ENCODE measurements around the gene PHACTR3.

Gene PHACTR3

DNA sequence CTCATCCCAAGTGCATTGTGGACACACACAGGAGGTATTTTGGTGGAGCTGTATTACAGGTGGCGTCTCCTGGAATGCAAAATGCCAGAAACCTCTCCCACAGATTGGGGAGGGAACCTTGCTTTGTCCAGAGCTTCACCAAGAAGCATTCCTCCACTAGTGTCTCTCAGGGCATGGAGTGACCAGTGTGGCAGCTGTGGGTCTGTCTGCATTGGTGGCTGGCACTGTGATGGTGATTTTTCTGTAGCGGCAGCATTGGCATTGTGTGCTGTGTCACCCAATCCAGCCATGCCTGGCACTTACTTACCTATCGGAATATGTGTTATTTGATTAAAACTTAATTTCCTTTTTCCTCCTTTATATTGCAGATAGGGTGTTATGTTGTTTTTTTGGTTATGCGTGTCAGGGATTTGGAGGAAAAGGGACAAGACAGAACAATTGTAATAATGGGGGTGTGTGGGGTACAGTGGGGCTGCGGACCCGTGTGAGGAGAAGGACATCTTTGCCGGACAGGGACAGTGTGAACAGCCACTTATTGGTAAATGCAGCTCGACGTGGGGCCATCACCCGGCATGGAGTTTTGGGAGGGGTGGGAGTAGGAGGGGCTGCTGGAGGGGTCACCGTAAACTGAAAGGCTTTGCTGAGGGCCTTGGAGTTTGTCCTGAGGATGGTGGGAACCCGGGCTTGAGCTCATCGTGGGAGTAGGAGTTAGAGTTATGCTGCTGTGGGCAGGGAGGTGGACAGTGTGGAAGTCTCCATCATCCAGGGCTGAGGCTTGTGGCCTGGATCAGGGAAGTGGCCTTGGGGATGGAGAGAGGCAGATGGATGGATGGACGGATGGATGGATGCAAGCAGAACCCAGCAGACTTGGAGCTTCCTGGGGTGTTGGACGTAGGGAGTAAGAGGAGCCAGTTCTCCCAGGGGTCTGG lies 224.0 kb downstream of the PHACTR3 start:
- TF ChIP-seq, protein P1, sequence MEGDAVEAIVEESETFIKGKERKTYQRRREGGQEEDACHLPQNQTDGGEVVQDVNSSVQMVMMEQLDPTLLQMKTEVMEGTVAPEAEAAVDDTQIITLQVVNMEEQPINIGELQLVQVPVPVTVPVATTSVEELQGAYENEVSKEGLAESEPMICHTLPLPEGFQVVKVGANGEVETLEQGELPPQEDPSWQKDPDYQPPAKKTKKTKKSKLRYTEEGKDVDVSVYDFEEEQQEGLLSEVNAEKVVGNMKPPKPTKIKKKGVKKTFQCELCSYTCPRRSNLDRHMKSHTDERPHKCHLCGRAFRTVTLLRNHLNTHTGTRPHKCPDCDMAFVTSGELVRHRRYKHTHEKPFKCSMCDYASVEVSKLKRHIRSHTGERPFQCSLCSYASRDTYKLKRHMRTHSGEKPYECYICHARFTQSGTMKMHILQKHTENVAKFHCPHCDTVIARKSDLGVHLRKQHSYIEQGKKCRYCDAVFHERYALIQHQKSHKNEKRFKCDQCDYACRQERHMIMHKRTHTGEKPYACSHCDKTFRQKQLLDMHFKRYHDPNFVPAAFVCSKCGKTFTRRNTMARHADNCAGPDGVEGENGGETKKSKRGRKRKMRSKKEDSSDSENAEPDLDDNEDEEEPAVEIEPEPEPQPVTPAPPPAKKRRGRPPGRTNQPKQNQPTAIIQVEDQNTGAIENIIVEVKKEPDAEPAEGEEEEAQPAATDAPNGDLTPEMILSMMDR (IDR thresholded peaks at IDR 0.05), result no peak
- H3K27ac ChIP-seq, result no peak overlapping the region
- peak; percentile 41 for DNase-seq (ENCODE audit: low spot score)
- H3K4me3 ChIP-seq, result no peak overlapping the region

DNA sequence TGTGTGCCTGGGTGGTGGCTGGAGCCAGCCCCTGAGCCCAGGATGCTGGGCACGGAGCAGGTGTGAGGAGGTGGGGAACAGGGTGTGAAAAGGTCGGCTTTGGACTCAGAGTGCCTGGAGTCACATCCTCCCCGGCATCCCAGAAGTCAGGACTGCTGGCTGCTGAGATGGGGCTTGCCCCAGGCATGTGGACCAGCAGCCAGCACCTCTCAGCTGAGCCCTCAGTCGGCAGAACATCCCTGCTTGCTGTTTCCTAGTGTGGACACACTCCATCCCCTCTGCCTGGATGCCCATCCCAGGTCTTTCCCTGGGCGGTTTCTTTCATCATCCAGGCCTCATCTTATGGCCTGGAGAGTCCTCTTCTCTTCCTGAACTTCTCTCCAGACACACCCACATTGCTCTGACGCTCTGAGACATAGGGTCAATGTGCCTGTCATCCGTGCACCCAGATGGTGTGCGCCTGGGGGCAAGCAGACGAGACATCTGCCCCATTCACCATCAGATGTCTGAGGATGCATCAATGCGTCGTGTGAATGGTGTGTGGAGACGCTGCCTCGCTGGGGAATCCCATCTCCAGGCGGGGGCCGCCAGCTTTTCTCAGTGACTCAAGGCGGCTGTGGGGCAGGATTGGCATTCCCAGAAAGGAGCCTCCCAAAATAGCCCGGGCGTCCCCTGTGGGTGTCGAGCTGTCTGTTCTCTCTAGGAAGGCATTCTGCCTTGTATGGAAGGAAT lies 224.9 kb downstream of the PHACTR3 start:
- H3K4me3 ChIP-seq, result no peak overlapping the region
- no peak overlapping the region for H3K27ac ChIP-seq
- DNase-seq (ENCODE audit: low spot score), result peak; percentile 57
- TF ChIP-seq, protein P1 (IDR thresholded peaks at IDR 0.05), result no peak

DNA sequence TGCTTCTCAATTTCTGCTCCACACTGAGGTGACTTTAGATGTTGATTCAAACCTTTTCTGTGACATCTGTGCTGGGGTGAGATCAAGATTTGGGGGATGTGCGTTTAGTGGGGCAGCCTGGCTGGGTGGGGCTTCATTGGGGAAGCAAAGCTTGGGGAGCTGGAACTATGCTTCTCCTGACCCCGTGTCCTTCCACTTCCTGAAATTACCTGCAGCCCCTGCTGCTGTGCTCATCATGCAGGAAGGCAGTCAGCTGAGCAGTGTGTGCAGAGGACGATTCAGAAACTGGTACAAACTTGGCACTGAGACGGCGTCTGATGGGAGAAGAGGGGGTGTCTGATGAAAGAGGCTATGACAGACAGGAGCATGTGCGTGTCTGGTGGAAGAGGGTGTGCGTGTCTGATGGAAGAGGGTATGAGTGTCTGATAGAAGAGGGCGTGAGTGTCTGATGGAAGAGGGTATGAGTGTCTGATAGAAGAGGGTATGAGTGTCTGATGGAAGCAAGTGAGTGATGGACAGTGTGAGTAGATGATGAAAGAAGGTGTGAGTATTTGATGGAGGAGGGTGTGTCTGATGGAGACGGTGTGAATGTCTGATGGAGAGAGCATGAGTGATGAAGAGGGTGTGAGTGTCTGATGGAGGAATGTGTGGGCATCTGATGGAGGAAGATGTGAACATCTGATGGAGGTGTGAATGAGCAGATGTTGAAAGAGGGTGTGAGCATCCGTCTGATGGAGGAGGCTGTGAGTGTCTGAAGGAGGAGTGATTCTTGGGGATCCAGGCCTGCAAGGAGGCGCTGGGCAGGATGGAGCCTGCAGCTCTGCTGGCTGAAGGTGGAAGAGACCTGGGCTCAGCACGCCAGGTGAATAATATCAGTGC lies 225.7 kb downstream of the PHACTR3 start:
- no peak overlapping the region for H3K27ac ChIP-seq
- no peak overlapping the region for H3K4me3 ChIP-seq
- TF ChIP-seq, protein P1 (IDR thresholded peaks at IDR 0.05), result no peak
- DNase-seq (ENCODE audit: low spot score), result peak; percentile 59

DNA sequence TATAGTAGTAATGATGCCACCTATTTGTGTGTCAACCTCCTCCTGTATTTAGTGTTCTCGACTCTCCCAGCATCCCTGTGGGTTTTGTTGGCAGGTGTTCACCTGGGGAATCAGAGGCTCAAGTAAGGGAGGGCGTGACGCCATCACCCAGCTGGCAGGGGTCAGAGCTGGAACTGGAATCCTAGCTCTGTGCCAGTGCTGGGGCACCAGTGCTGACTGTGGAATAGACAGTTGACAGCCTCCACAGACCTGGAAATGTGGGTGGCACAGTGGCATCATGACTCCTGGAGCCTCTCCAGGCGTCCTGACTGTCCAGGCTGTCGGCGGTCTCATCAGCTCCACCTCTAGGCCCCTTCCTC lies 226.3 kb downstream of the PHACTR3 start:
- H3K27ac ChIP-seq, result no peak overlapping the region
- H3K4me3 ChIP-seq, result no peak overlapping the region
- TF ChIP-seq, protein P1 (IDR thresholded peaks at IDR 0.05), result no peak
- DNase-seq (ENCODE audit: low spot score), result no peak

DNA sequence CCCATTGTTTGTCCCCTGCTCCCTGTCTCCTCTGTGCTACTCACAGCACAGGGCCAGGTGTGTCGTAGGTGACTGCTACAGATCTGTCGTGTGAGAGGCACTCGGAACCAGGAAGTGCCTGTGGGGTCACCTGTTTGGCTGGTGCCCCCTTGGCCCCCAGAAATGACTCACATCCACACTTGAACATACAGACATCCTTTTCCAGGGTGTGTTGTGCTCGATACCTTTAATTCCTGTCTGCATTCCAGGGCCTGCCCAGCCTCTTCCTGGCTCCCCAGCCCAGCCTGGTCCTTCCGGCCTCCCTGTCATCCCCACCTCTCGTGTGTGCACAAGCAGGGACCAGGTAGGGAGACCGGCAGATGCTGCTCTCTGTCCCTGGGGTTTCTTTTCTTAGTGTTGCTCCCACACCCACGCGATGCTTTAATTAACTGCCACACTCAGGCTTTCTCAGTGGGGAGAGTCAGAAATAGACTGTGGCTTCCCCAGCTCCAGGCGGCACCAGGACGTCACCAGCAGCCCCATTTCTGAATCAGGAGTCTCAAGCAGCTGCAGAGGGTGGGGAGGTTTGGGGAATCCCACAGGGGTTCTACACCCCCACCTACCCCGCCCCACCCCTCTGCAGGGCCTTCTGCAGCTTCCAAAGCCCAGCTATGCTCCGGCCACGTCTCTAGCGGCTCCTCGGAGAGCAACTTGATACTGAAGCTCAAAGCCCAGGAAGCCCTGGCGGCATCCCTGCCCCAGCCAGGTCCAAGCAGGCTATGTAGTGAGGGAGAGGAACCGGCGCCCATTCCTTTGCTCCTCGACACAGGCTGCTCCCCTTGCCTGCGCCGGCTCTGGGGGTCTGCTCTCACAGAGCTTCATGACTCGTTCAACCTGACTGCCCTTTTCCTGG lies 226.9 kb downstream of the PHACTR3 start:
- Histone ChIP-seq H3K4me3 (no peak overlapping the region), H3K27ac (no peak overlapping the region)
- TF ChIP-seq, protein P1 (IDR thresholded peaks at IDR 0.05), result no peak
- DNase-seq (ENCODE audit: low spot score), result no peak

DNA sequence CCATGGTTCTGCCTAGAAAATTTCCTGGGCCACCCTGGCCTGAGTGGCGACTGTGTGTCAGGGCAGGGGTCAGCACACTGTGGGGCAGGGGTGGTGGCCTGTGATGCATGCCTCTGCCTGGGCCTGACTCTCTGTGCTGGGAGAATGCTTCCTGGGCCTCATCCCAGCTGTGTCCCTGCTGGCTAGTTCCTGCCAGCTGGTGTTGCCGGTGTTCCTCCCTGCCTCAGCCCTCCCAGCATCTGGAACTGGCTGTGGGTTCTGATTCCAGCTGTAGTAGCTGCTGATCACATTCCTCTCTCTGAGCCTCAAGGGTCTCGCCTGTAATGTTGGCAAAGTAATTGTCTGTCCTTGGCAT lies 227.6 kb downstream of the PHACTR3 start:
- Histone ChIP-seq H3K4me3 (no peak overlapping the region), H3K27ac (no peak overlapping the region)
- TF ChIP-seq, protein P1 (IDR thresholded peaks at IDR 0.05), result no peak
- DNase-seq (ENCODE audit: low spot score), result no peak

All from coronary artery (tissue), 2 donors.